Keratinocyte (primary cell): ENCODE measurements around the gene COMT.

Source experiments
- EZH2 ChIP-seq: IDR thresholded peaks from one replicate; pipeline ENCODE4 v1.6.1; 2012; ENCODE audit warnings: inconsistent platforms, mild to moderate bottlenecking, low read length, moderate library complexity
- TF ChIP-seq, protein P1 (sequence below), 3 experiments: IDR thresholded peaks in 1 of 3; conservative IDR thresholded peaks in 1 of 3; optimal IDR thresholded peaks in 1 of 3; 2 replicates in 2 of 3; 3 replicates in 1 of 3; pipeline versions ENCODE3 to v1.5.1; 2011; ENCODE audit warnings: low read length in 3 of 3, mild to moderate bottlenecking in 3 of 3, moderate library complexity in 2 of 3, control low read depth in 1 of 3, inconsistent platforms in 1 of 3; ENCODE audit not compliant: insufficient read depth in 2 of 3; ENCODE audit errors: extremely low read depth in 1 of 3

DNA sequence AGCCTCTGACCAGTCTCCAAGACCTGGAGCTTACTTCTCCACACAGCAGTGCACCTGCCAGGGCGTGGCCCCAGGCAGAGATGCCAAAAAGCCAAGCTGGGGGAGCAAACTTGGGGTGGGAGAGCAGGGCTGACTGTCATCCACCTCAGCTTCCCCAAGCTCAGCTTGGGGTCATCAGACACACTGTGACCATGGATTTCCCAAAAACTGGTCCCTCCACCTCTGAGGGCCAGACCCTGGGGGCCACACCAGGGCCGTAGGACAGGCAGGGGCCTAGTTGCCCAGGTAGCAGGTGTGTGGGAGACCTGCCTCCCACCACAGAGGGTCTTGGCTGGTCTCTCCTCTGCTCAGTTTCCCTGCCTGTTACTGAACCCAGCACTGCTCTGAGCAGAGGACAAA, 44.4 kb downstream of the COMT start:
- TF ChIP-seq, protein P1, sequence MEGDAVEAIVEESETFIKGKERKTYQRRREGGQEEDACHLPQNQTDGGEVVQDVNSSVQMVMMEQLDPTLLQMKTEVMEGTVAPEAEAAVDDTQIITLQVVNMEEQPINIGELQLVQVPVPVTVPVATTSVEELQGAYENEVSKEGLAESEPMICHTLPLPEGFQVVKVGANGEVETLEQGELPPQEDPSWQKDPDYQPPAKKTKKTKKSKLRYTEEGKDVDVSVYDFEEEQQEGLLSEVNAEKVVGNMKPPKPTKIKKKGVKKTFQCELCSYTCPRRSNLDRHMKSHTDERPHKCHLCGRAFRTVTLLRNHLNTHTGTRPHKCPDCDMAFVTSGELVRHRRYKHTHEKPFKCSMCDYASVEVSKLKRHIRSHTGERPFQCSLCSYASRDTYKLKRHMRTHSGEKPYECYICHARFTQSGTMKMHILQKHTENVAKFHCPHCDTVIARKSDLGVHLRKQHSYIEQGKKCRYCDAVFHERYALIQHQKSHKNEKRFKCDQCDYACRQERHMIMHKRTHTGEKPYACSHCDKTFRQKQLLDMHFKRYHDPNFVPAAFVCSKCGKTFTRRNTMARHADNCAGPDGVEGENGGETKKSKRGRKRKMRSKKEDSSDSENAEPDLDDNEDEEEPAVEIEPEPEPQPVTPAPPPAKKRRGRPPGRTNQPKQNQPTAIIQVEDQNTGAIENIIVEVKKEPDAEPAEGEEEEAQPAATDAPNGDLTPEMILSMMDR (optimal IDR thresholded peaks at IDR 0.05 in 1 of 3, IDR thresholded peaks at IDR 0.05 in 1 of 3, conservative IDR thresholded peaks at IDR 0.05 in 1 of 3; ENCODE audit: extremely low read depth in 1 of 3, insufficient read depth in 2 of 3, low read length in 3 of 3) = no peak
- no peak for TF ChIP-seq EZH2
